DMS153 (cell line): ENCODE results near the gene COMP.
A peak's percentile ranks its signal among the peaks of the same experiment; 100 is the strongest.

Source experiments
- DNase-seq: peaks from one replicate; lab custom pipeline; 2025; lab: John Stamatoyannopoulos, UW

COMP gene

DNA sequence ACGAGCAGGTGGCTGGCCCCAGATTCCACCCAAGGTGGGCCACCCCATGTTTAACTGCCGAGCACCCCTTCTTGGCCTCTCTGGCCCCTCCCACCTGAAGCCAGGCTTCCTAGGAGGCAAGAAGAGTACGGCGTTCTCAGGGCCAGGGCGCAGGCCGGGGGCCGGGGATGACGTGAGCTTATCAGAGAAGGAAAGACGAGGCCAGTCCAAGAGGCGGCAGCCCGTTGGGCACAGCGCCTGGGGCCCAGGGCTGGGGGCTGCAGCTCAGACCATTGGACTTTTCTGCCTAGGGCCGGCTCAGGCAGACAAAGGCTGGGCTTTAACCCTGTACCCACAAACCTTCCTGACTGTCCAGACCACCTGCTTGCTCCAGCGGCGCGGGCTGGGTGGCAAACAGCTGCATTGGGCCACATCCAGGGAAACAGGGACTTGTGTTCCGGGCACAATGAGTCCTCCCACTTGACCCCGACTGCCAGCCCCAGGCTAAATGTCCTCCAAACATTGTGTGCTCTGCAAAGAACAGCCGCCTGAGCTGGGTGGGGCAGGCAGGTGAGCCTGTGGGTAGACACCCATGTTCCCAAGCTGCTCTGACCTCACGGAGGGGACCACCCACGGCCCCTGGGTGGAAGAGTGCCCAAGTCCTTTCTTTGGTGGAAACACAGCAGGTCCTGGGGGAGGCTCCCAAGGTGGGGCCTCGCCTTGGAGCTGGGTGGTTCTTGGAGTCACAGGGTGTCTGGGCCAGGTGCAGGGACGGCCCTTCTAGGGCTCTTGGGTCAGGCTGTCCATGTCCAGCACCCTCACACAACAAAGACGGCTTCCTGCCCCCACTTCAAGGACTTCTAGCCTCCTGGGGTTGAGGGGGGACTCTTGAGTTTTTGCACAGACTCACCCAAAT lies 21.9 kb downstream of the COMP start:
- peak; percentile 36 for DNase-seq

DNA sequence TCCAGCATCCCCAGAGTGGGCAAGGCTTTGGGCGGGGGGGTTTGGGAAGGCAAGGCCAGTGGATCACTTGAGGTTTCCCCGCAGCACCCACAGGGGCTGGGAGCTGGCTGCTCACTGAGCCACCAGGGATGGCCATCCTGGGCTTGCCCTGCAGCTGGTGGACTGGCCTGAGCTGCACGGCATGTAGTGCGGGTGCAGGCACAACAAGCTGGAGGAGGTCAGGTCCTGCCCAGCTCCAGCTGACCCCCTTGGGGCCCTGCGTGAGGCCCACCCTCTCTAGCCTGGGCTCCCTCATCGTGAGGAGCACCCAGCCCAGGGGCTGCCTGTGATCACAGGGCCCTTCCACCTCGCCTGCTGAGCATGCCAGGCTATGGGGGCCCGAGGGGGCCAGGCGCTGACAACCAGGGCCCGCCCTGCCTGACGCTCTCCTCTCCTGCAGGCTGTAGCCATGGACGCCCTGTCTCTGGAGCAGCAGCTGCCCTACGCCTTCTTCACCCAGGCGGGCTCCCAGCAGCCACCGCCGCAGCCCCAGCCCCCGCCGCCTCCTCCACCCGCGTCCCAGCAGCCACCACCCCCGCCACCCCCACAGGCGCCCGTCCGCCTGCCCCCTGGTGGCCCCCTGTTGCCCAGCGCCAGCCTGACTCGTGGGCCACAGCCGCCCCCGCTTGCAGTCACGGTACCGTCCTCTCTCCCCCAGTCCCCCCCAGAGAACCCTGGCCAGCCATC lies 22.9 kb downstream of the COMP start:
- peak; percentile 4 for DNase-seq

GRCh38 chr19:18765224-18765623 lies 25.9 kb downstream of the COMP start:
- DNase-seq = peak; percentile 73

- DNase-seq = no peak
Observed at GRCh38 chr19:18764591-18765051, 26.5 kb downstream of the COMP start.

DNA sequence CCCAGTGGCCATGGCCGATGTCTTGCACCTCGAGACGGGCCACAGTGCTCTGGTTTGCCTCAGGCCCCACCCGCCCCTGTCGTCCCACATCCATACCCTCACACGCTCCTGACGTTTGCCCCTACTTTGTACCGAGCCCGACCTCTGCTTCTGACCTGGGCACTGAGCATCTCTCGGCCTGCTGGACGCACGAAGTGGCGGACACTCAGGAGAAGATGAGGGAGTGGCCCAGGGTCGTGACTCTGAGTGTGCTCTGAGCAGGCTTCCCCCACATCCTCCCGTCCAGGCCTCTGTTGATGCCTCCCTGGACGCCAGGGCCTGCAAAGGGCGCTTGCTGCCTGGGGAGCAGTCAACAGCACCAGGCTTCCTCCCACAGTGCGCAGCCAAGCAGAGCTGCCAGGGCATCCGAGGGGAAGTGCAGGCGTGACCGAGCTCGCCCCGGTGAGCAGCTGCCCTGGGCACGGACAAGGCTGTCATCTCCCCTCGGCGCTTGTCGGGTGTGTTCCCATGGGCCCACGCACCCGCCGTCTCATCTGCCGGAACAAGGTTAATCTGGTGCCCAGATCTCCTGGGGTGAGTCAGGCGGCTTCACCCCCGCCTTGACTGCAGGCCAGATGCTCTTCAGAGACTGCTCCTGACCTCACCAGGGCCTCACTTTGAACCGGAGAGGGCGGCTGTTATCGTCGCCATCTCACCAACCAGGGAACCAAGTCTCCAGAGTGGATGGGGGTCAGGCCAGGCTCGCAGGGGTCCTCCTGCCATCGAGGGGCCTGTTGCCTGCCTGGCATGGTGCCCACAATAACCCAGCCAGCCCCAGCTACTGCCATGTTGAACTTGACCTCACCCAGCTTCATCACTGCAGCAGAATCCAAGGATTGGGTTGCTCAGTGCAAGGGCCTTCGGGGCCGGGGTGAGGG lies 27.2 kb downstream of the COMP start:
- peak; percentile 63 for DNase-seq

- DNase-seq = peak; percentile 85
Observed at GRCh38 chr19:18762125-18763023, 28.7 kb downstream of the COMP start.

DNA sequence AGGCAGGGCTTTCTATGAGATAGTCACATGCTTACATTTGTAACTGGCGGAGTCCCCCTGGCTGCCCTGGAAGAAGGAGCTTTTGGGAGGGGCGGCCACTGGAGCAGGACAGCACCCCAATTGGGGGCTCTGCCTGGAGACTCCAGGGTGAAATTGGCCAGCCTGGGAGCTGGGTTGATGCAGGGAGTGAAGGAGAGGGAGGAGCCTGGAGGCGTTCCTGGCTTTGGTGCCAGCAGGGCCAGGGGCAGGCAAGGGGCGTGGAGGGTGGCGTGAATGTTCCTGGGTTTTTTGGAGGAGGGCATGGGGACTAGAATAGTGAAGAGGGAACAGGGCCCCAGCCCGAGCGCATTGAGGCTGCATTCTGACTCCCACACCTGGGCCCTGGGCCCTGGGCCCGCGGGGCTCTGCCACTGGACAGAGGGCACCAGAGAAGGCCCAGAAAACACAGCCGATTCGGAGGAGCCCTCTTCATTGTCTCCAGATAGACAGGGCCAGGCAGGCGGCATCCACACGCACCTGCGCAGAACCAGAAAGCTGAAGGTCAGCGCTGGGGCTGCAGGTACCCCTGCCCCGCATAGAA lies 29.5 kb downstream of the COMP start:
- DNase-seq = peak; percentile 15

- DNase-seq = no peak
Observed at GRCh38 chr19:18760440-18761383, 30.4 kb downstream of the COMP start.

DNA sequence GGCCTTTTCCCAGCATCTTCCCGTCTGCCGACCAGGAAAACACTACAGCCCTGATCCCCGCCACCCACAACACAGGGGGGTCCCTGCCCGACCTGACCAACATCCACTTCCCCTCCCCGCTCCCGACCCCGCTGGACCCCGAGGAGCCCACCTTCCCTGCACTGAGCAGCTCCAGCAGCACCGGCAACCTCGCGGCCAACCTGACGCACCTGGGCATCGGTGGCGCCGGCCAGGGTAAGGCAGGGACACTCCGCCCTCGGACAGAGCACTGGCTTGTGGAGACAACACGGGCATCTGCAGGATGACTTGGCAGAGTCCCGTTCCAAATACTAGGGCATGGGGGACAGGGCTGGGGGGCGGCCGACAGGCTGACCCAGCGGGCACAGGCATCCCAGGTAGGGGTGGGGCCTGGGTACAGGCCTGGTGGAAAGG lies 31.1 kb downstream of the COMP start:
- no peak for DNase-seq

- DNase-seq = no peak
Observed at GRCh38 chr19:18759304-18759994, 31.7 kb downstream of the COMP start.

DNA sequence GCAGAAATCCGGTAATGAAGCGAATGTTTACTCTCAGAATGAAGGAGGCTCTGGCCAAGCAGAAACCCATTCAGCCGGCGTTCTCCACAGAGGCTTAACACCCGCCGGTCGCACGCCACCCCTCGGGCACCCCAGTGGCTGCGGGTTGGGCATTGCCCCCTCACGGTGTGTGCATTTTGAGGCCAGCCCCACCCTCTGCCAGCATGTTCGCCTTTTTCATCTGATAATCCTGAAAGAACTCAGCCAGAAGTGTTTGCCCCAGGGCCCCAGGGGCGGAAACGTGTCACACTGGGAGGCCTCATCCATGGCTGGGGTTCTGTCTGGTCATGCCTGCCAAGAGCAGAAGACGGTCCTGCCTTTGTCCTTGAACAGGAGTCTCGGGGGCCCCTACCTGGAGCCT lies 34.2 kb downstream of the COMP start:
- peak; percentile 69 for DNase-seq

GRCh38 chr19:18754501-18754900 lies 36.6 kb downstream of the COMP start:
- DNase-seq = no peak

DNA sequence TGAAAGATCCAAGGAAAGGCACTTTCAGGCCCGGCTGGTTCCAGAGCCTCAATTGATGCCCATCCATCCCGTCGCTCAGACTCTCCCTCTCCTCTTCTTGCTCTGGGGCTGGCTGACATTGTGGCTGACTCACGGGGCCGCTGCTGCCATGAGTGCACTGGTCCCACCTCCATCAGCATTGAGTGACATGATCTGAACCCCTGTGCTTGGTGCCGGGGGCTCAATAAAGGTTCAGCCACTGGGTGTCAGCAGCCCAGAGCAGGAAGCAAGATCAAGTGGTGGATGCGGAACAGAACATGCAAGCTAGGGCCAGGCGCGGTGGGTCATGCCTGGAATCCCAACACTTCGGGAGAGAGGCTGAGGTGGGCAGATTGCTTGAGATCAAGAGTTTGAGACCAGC lies 39.5 kb downstream of the COMP start:
- no peak for DNase-seq

DNA sequence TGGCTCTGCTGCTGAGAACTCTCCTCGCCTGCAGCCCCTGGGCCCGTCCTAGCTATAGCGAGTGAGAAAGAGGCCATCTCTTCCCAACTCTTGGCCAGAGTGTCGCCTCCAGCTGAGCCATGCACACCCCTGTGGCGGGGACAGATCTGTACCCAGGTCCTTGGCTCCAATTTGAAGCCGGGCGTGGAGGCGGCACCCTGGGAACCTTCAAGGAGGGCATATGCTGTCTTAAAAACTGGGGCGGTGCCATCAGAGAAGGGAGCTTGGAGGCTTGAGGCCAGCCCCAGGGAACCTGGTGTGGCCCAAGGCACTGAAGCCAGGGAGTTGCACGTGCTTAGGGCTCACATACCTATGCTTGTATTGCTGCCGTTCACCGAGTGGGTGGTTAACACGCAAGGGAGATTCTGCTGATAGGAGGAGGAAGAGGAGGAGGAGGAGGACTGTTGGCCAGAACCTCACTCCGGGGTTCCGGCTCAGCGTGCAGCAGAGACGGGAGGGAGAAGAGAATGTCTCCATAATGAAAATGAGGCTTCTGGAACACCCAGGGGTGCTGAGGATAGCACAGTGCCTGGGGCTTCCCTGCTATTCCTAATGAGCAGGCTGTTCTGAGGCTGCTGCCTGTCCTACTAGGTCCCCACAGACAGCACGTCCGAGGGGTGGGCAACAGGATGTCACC lies 40.7 kb downstream of the COMP start:
- DNase-seq = no peak

GRCh38 chr19:18749362-18750231 lies 41.5 kb downstream of the COMP start:
- DNase-seq = no peak

DNA sequence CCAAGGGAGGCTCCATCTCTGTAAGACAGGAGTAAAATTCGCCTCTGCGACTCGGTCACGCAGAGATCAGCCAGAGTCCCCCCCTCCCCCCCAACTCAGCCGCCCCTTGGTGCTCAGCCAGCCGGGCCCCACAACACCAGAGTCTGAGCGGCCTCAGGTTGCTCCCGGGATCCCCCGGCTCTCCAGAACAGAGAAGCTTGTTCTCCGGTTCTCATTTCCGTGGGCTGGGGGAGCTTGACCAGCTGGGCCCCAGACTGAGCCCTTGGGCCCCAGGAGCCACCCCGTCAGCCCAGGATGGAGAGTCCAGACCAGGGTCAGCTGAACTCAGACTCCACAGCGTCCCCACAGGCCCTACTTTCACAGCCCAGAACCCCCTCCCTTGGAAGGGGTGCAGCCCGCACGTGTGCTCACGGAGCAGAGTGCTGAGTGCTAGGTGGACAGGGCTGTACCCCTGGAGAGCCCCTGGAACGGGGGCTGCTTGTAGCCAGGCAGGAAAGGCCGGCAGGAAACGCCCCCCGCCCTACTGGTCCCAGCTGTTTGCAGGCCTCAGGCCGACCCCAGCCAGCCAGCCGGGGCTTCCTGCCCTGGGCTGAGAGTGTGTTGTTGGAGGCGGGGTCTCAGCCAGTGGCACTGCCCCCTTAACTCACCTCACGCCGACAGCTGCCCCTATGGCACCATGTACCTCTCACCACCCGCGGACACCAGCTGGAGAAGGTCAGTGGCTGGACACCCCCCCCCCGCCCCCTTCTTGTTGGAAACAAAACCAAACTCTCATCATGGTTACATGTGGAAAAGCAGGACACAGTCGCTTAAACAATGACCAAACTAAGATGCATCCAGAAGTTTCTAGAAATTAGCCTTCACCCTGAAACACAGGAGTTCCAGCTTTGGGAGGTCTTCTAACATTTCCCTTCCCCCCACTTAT lies 44.4 kb downstream of the COMP start:
- DNase-seq = no peak
